ENCODE measurements around the gene KRTAP26-1. TPM values are rescaled to one million over a fixed set of nuclear protein-coding genes. Genes with fewer than 3 reads are reported as not detected.

KRTAP26-1 gene
- total RNA-seq, 1 donor, result not detected

- DNase-seq (ENCODE audit: low read depth in 2 of 3, low spot score in 2 of 3), result no peak
Measured at GRCh38 chr21:30271611-30272010, 48.5 kb downstream of the KRTAP26-1 start.

- no peak for DNase-seq (ENCODE audit: low read depth in 2 of 3, low spot score in 2 of 3)
Measured at GRCh38 chr21:30271156-30271555, 49.0 kb downstream of the KRTAP26-1 start.

GRCh38 chr21:30269803-30270530 lies 50.1 kb downstream of the KRTAP26-1 start:
- DNase-seq (ENCODE audit: low read depth in 2 of 3, low spot score in 2 of 3), result no peak

Small RNAs within 50 kb of the gene (small RNA-seq; reads per million reads assigned to genes)
- not detected for gene KRTAP23-1

Other genes with a start within 250 kb of the KRTAP26-1 start
- gene CLDN17, start 153.5 kb downstream of the KRTAP26-1 start, total RNA-seq, result not detected
- gene CLDN8, start 104.2 kb downstream of the KRTAP26-1 start, total RNA-seq, result not detected
- gene KRTAP24-1, start 37.4 kb downstream of the KRTAP26-1 start, total RNA-seq, result not detected
- not detected for gene KRTAP25-1, start 30.8 kb downstream of the KRTAP26-1 start, total RNA-seq
- not detected for gene KRTAP27-1, start 17.4 kb upstream of the KRTAP26-1 start, total RNA-seq
- not detected for gene KRTAP23-1, start 28.3 kb upstream of the KRTAP26-1 start, total RNA-seq
- gene KRTAP13-2, start 52.0 kb upstream of the KRTAP26-1 start, total RNA-seq, result not detected
- 0.27 TPM for gene KRTAP13-1, start 75.7 kb upstream of the KRTAP26-1 start, total RNA-seq
- not detected for gene KRTAP13-3, start 105.6 kb upstream of the KRTAP26-1 start, total RNA-seq
- not detected for gene KRTAP13-4, start 109.9 kb upstream of the KRTAP26-1 start, total RNA-seq
- not detected for gene KRTAP15-1, start 120.0 kb upstream of the KRTAP26-1 start, total RNA-seq
- not detected for gene KRTAP19-1, start 160.1 kb upstream of the KRTAP26-1 start, total RNA-seq
- not detected for gene KRTAP19-2, start 167.1 kb upstream of the KRTAP26-1 start, total RNA-seq
- not detected for gene KRTAP19-3, start 171.7 kb upstream of the KRTAP26-1 start, total RNA-seq
- not detected for gene KRTAP19-4, start 176.8 kb upstream of the KRTAP26-1 start, total RNA-seq
- gene KRTAP19-5, start 181.8 kb upstream of the KRTAP26-1 start, total RNA-seq, result not detected
- not detected for gene KRTAP19-6, start 221.5 kb upstream of the KRTAP26-1 start, total RNA-seq
- not detected for gene KRTAP19-7, start 241.0 kb upstream of the KRTAP26-1 start, total RNA-seq